H1 (cell line): ENCODE measurements around the gene RAB40B. TPM values are rescaled to one million over a fixed set of nuclear protein-coding genes. Genes with fewer than 3 reads are reported as not detected.

Source experiments
- CTCF ChIA-PET: fragments of 300-600 bp; sonication (Branson Sonifier 250); formaldehyde crosslinking; loops from one replicate; lab custom pipeline; 2021; ENCODE audit not compliant: partially characterized antibody; lab: Charles Lee
- POLR2A ChIA-PET: fragments of 300-600 bp; sonication (Branson Sonifier 250); formaldehyde crosslinking; loops from one replicate; lab custom pipeline; 2021; ENCODE audit warnings: inconsistent platforms; ENCODE audit not compliant: partially characterized antibody; lab: Charles Lee
- DNase-seq, 2 experiments: peaks; one replicate each; pipeline versions ENCODE4 v3.0.0 to v3.0.0-alpha.2; 2010 to 2022; ENCODE audit warnings: low spot score in 2 of 2, low read depth in 1 of 2, mixed read lengths in 1 of 2
- FAIRE-seq: peaks from 2 replicates; lab custom pipeline; 2011; peaks lifted over from hg19 to GRCh38; lab: Jason Lieb, UNC
- H2AFZ ChIP-seq: 2 replicates; pipeline ENCODE4 v1.8.1; 2012; ENCODE audit warnings: low read length, inconsistent platforms
- H2AK5ac ChIP-seq: 2 replicates; pipeline ENCODE4 v1.6.1; 2013; ENCODE audit warnings: low read depth, low read length
- H2BK120ac ChIP-seq: replicated peaks from 2 replicates; pipeline ENCODE3; 2013; ENCODE audit warnings: low read depth, low read length, inconsistent platforms
- H2BK12ac ChIP-seq: 2 replicates; pipeline ENCODE4 v1.6.1; 2013; ENCODE audit warnings: low read depth, low read length
- H2BK15ac ChIP-seq: 2 replicates; pipeline ENCODE4 v1.6.1; 2013; ENCODE audit warnings: low read length
- H2BK20ac ChIP-seq: 2 replicates; pipeline ENCODE4 v1.6.1; 2013; ENCODE audit warnings: low read length
- H2BK5ac ChIP-seq: 2 replicates; pipeline ENCODE4 v1.6.1; 2013; ENCODE audit warnings: low read depth, low read length
- H3K14ac ChIP-seq: 2 replicates; pipeline ENCODE4 v1.6.1; 2013; ENCODE audit warnings: inconsistent platforms; ENCODE audit not compliant: insufficient read length
- H3K18ac ChIP-seq: 2 replicates; pipeline ENCODE4 v1.6.1; 2013; ENCODE audit warnings: low read length; ENCODE audit errors: extremely low read depth
- H3K23ac ChIP-seq: 2 replicates; pipeline ENCODE4 v1.6.1; 2013; ENCODE audit warnings: inconsistent platforms; ENCODE audit not compliant: insufficient read length
- H3K23me2 ChIP-seq: 2 replicates; pipeline ENCODE4 v1.6.1; 2013; ENCODE audit warnings: low read depth, low read length
- H3K27ac ChIP-seq: 2 replicates; pipeline ENCODE4 v1.6.1; 2011; ENCODE audit warnings: low read depth, low read length, inconsistent platforms
- H3K27me3 ChIP-seq, 4 experiments: replicated peaks in 1 of 4; 1 replicate in 1 of 4; 2 replicates in 3 of 4; pipeline versions ENCODE4 v1.6.1 to v1.8.1; 2011 to 2013; ENCODE audit warnings: low read length in 3 of 4, mild to moderate bottlenecking in 3 of 4, inconsistent platforms in 2 of 4, mixed read lengths in 2 of 4, moderate library complexity in 1 of 4; ENCODE audit not compliant: control insufficient read depth in 3 of 4, insufficient read depth in 3 of 4; ENCODE audit errors: extremely low read depth in 1 of 4
- H3K36me3 ChIP-seq, 4 experiments: 2 replicates each; pipeline versions ENCODE4 v1.6.1 to v1.8.1; 2011 to 2013; ENCODE audit warnings: mild to moderate bottlenecking in 4 of 4, low read length in 3 of 4, moderate library complexity in 2 of 4, control low read depth in 1 of 4, inconsistent platforms in 1 of 4; ENCODE audit not compliant: insufficient read depth in 4 of 4, control insufficient read depth in 2 of 4
- H3K4ac ChIP-seq: replicated peaks from 2 replicates; pipeline ENCODE3; 2013; ENCODE audit warnings: low read length, low read depth, mixed read lengths, inconsistent platforms; ENCODE audit not compliant: insufficient read length
- H3K4me1 ChIP-seq, 4 experiments: replicated peaks in 1 of 4; 1 replicate in 1 of 4; 2 replicates in 3 of 4; pipeline versions ENCODE4 v1.6.1 to v1.8.1; 2011 to 2013; ENCODE audit warnings: low read length in 3 of 4, inconsistent platforms in 2 of 4, mixed read lengths in 1 of 4; ENCODE audit not compliant: insufficient read depth in 4 of 4, control insufficient read depth in 3 of 4
- H3K4me2 ChIP-seq, 2 experiments: 2 replicates each; pipeline versions ENCODE4 v1.6.1 to v1.8.1; 2011 to 2013; ENCODE audit warnings: low read depth in 2 of 2, low read length in 2 of 2, control low read depth in 1 of 2, inconsistent platforms in 1 of 2, mild to moderate bottlenecking in 1 of 2; ENCODE audit not compliant: insufficient read depth in 1 of 2
- H3K4me3 ChIP-seq, 4 experiments: fragments of 200-600, 300-600 bp in 1 of 4; sonication (generic), shearing (Covaris generic), sonication (Bioruptor Twin) in 1 of 4; 2 replicates each; pipeline versions ENCODE4 v1.5.1 to v1.8.1; 2011 to 2016; ENCODE audit warnings: low read length in 4 of 4, low read depth in 3 of 4, control low read depth in 2 of 4, inconsistent platforms in 2 of 4, mild to moderate bottlenecking in 2 of 4, mixed read lengths in 1 of 4, moderate library complexity in 1 of 4; ENCODE audit not compliant: insufficient read depth in 2 of 4; ENCODE audit errors: extremely low read depth in 1 of 4
- H3K56ac ChIP-seq: replicated peaks from 2 replicates; pipeline ENCODE3; 2013; ENCODE audit warnings: low read depth, mild to moderate bottlenecking, mixed read lengths, low read length, inconsistent platforms; ENCODE audit not compliant: insufficient read length
- H3K79me1 ChIP-seq: 2 replicates; pipeline ENCODE4 v1.6.1; 2013; ENCODE audit warnings: low read depth, low read length, control low read depth
- H3K79me2 ChIP-seq, 2 experiments: 2 replicates each; pipeline versions ENCODE4 v1.6.1 to v1.8.1; 2012 to 2013; ENCODE audit warnings: low read length in 2 of 2, mild to moderate bottlenecking in 2 of 2, inconsistent platforms in 1 of 2; ENCODE audit not compliant: insufficient read depth in 2 of 2, control insufficient read depth in 1 of 2
- H3K9ac ChIP-seq, 4 experiments: replicated peaks in 1 of 4; 1 replicate in 1 of 4; 2 replicates in 3 of 4; pipeline versions ENCODE4 v1.6.1 to v1.8.1; 2011 to 2013; ENCODE audit warnings: low read depth in 3 of 4, low read length in 3 of 4, control low read depth in 2 of 4, mild to moderate bottlenecking in 2 of 4, moderate library complexity in 2 of 4, inconsistent platforms in 1 of 4; ENCODE audit errors: extremely low read depth in 1 of 4
- H3K9me3 ChIP-seq, 2 experiments: 2 replicates each; pipeline versions ENCODE4 v1.6.1 to v1.8.1; 2012 to 2013; ENCODE audit warnings: mild to moderate bottlenecking in 2 of 2, moderate library complexity in 2 of 2, control low read depth in 1 of 2, inconsistent platforms in 1 of 2, low read depth in 1 of 2, low read length in 1 of 2, mixed read lengths in 1 of 2; ENCODE audit not compliant: insufficient read depth in 2 of 2
- H4K20me1 ChIP-seq, 2 experiments: replicated peaks in 1 of 2; 2 replicates each; pipeline versions ENCODE3 to v1.8.1; 2011 to 2013; ENCODE audit warnings: inconsistent platforms in 2 of 2, low read length in 2 of 2, mild to moderate bottlenecking in 1 of 2; ENCODE audit not compliant: insufficient read depth in 2 of 2, control insufficient read depth in 1 of 2
- H4K5ac ChIP-seq: 2 replicates; pipeline ENCODE4 v1.6.1; 2013; ENCODE audit warnings: low read length, low read depth, mixed read lengths, inconsistent platforms; ENCODE audit not compliant: insufficient read length
- H4K8ac ChIP-seq: 2 replicates; pipeline ENCODE4 v1.8.0; 2013; ENCODE audit warnings: mild to moderate bottlenecking, moderate library complexity, low read length, inconsistent platforms; ENCODE audit not compliant: insufficient read depth; ENCODE audit errors: extremely low read depth
- H4K91ac ChIP-seq: replicated peaks from 2 replicates; pipeline ENCODE3; 2013; ENCODE audit warnings: low read length, mixed read lengths, inconsistent platforms; ENCODE audit not compliant: insufficient read length
- BCL11A ChIP-seq, 2 experiments: IDR thresholded peaks; one replicate each; pipeline ENCODE4 v1.6.1; 2011; ENCODE audit warnings: low read depth in 2 of 2, low read length in 2 of 2, mild to moderate bottlenecking in 2 of 2
- CBX8 ChIP-seq: fragments of 300-800, 300-1000 bp; sonication (generic); IDR thresholded peaks from 2 replicates; pipeline ENCODE4 v1.7.1; 2016; ENCODE audit warnings: low read depth, low read length, borderline replicate concordance
- CEBPB ChIP-seq: IDR thresholded peaks from 2 replicates; pipeline ENCODE4 v1.6.1; 2012; ENCODE audit warnings: low read depth, low read length
- CHD1 ChIP-seq: IDR thresholded peaks from 2 replicates; pipeline ENCODE4 v1.6.1; 2012; ENCODE audit warnings: low read depth, low read length, improper control_type of control experiment
- NRF1 ChIP-seq: IDR thresholded peaks from 2 replicates; pipeline ENCODE4 v1.6.1; 2011; ENCODE audit warnings: mild to moderate bottlenecking, low read depth, low read length, improper control_type of control experiment
- RAD21 ChIP-seq, 2 experiments: IDR thresholded peaks in 1 of 2; conservative IDR thresholded peaks in 1 of 2; 2 replicates each; pipeline ENCODE4 v1.6.1; 2011; ENCODE audit warnings: low read depth in 2 of 2, low read length in 2 of 2, improper control_type of control experiment in 1 of 2, inconsistent platforms in 1 of 2, mild to moderate bottlenecking in 1 of 2, moderate library complexity in 1 of 2
- RFX5 ChIP-seq: IDR thresholded peaks from 2 replicates; pipeline ENCODE4 v1.6.1; 2011; ENCODE audit warnings: low read depth, low read length, improper control_type of control experiment, borderline replicate concordance
- RXRA ChIP-seq: IDR thresholded peaks from 2 replicates; pipeline ENCODE4 v1.6.1; 2011; ENCODE audit warnings: low read depth, mild to moderate bottlenecking, low read length, moderate library complexity; ENCODE audit not compliant: insufficient read depth
- SIRT6 ChIP-seq: IDR thresholded peaks from one replicate; pipeline ENCODE4 v1.7.1; 2012; ENCODE audit warnings: low read length, inconsistent platforms
- WGBS, 2 experiments: shearing (Covaris generic) in 1 of 2; methylation state at CpG; one replicate each; pipeline versions ENCODE4 v1.1.6 to v1.1.7; 2013 to 2015; ENCODE audit warnings: low lambda C conversion rate in 2 of 2, mixed read lengths in 2 of 2, inconsistent platforms in 1 of 2, low coverage in 1 of 2, missing lambda C conversion rate in 1 of 2; ENCODE audit not compliant: insufficient replicate concordance in 2 of 2, insufficient coverage in 1 of 2, insufficient read length in 1 of 2; ENCODE audit errors: extremely low coverage in 1 of 2, missing lambda C conversion rate in 1 of 2; 5-methylcytosine and 5-hydroxymethylcytosine counted together
- polyA plus RNA-seq, 7 experiments: library from polyadenylated mRNA; depleted of rRNA in 3 of 7; stranded (reverse) in 5 of 7; unstranded in 2 of 7; fragments of >200 nt in 5 of 7; fragments of 200-250 nt in 2 of 7; gene quantifications; 1 replicate in 5 of 7; 2 replicates in 1 of 7; 4 replicates in 1 of 7; pipeline versions ENCODE4 v1.2.1 to v1.2.3, GENCODE V29; 2011 to 2013; ENCODE audit warnings: missing spikeins in 2 of 7, mixed read lengths in 2 of 7
- total RNA-seq: library from RNA; stranded (reverse); fragmentation: NEBNext Ultra II Directional; extraction: Animal tissue kit (Norgen Biotek cat#: 25700); gene quantifications from 2 replicates; pipeline ENCODE4 v1.2.1, GENCODE V29; 2021
- TF ChIP-seq, protein P1 (sequence below): IDR thresholded peaks from 2 replicates; pipeline ENCODE4 v1.6.1; 2011; ENCODE audit warnings: low read depth, mild to moderate bottlenecking, low read length; ENCODE audit not compliant: insufficient read depth
- TF ChIP-seq, protein P2 (sequence below): IDR thresholded peaks from 2 replicates; pipeline ENCODE4 v1.6.1; 2011; ENCODE audit warnings: low read length, improper control_type of control experiment

The RAB40B gene
- total and polyA plus RNA-seq, 2 of the 8 experiments (the other 6 are each of a cell fraction or from before 2014, with no cell fraction given), result 3.1 to 4.6 TPM

DNA sequence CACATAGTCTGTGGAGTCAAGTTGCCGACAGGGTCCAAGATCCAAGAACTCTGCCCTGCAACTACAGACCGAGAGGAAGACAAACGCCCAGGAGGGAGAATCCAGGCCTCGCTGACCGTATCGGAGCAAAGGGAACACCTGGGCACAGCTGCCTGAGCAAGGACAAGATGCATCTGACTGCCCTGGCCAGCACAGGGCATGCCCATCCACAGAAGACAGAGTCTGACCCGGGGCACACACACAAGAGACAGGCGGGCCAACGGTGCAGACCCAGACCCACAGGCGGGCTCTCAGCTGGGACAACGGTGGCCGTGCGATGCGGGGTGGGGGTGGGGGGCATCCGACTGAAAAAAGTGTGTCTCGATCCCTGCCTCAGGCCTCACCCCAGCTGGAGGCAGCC is 6.2 kb downstream of the RAB40B start:
- no peak overlapping the region for H3K4me2 ChIP-seq
- H3K9me3 ChIP-seq, result no peaks in the 10 kb centered on the region
- H2BK12ac ChIP-seq, result no peak overlapping the region
- H2BK20ac ChIP-seq, result no peak overlapping the region
- H2BK120ac ChIP-seq, result no peak overlapping the region
- H3K36me3 ChIP-seq, result no peaks in the 10 kb centered on the region
- no peak overlapping the region for H2AFZ ChIP-seq
- no peak overlapping the region for H3K9ac ChIP-seq
- no peak overlapping the region for H3K4ac ChIP-seq
- H3K27me3 ChIP-seq, result peaks cover 7 to 13% (median 12%) of the 10 kb centered on the region in 4 experiments
- TF ChIP-seq, protein P1, sequence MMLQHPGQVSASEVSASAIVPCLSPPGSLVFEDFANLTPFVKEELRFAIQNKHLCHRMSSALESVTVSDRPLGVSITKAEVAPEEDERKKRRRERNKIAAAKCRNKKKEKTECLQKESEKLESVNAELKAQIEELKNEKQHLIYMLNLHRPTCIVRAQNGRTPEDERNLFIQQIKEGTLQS, result no peak
- TF ChIP-seq CEBPB (no peak), CHD1 (no peak), RXRA (no peak), NRF1 (no peak), RAD21 (IDR thresholded peaks at IDR 0.05 in 1 of 2, conservative IDR thresholded peaks at IDR 0.05 in 1 of 2; ENCODE audit: low read depth in 2 of 2, low read length in 2 of 2) (no peak), RFX5 (no peak), CBX8 (no peak), BCL11A (IDR thresholded peaks at IDR 0.05; ENCODE audit: low read depth in 2 of 2, low read length in 2 of 2) (no peak), SIRT6 (no peak)
- TF ChIP-seq, protein P2, sequence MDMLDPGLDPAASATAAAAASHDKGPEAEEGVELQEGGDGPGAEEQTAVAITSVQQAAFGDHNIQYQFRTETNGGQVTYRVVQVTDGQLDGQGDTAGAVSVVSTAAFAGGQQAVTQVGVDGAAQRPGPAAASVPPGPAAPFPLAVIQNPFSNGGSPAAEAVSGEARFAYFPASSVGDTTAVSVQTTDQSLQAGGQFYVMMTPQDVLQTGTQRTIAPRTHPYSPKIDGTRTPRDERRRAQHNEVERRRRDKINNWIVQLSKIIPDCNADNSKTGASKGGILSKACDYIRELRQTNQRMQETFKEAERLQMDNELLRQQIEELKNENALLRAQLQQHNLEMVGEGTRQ, result no peak
- CTCF ChIA-PET, result interaction anchor here (1.1 kb wide), 1 partner anchor 24 kb away, joined by 5 read pairs; no protein-coding TSS in a partner anchor
- H2BK15ac ChIP-seq, result no peak overlapping the region
- H3K56ac ChIP-seq, result no peak overlapping the region
- H3K27ac ChIP-seq, result no peak overlapping the region
- H4K5ac ChIP-seq, result no peak overlapping the region
- no peak overlapping the region for H3K23ac ChIP-seq
- no peaks in the 10 kb centered on the region for H3K23me2 ChIP-seq
- no peak overlapping the region for H4K91ac ChIP-seq
- no peak overlapping the region for H3K4me3 ChIP-seq
- H3K79me2 ChIP-seq, result no peaks in the 10 kb centered on the region
- H2BK5ac ChIP-seq, result no peak overlapping the region
- no peak for FAIRE-seq
- 79% methylated on average over 9 of the region's 16 CpGs; no CpG with 5 or more reads in 1 of the 2 experiments for WGBS, 2 experiments
- POLR2A ChIA-PET, result no interaction called here
- DNase-seq, result no peak
- H2AK5ac ChIP-seq, result no peak overlapping the region
- peaks cover 0 to 3% of the 10 kb centered on the region in 2 experiments for H4K20me1 ChIP-seq
- H3K14ac ChIP-seq, result no peak overlapping the region
- H4K8ac ChIP-seq, result no peak overlapping the region
- H3K4me1 ChIP-seq, result peaks cover 0 to 3% (median 3%) of the 10 kb centered on the region in 4 experiments; a peak in 4 of 7 replicates
- H3K79me1 ChIP-seq, result no peaks in the 10 kb centered on the region
- H3K18ac ChIP-seq, result no peak overlapping the region
